Thymus (tissue), 11 donors: Measurements from ENCODE around the gene ZNF549. TPM values are rescaled to one million over a fixed set of nuclear protein-coding genes. Genes with fewer than 3 reads are reported as not detected.

Experiments used
- DNase-seq, 9 donors: peaks; one replicate each; pipeline ENCODE4 v3.0.0-alpha.2; 2013; ENCODE audit warnings: low spot score in 9 of 9, low read depth in 6 of 9, missing footprints in 1 of 9
- H3K27ac ChIP-seq, 2 donors: one replicate each; pipeline ENCODE4 v1.5.1; 2013; ENCODE audit warnings: control low read depth in 1 of 2, low read depth in 1 of 2, low read length in 1 of 2, mild to moderate bottlenecking in 1 of 2, moderate library complexity in 1 of 2
- H3K27me3 ChIP-seq, 2 donors: one replicate each; pipeline ENCODE4 v1.5.1; 2013; ENCODE audit warnings: low read length in 1 of 2; ENCODE audit not compliant: control insufficient read depth in 2 of 2, insufficient read depth in 1 of 2
- H3K36me3 ChIP-seq, 2 donors: one replicate each; pipeline ENCODE4 v1.5.1; 2013; ENCODE audit warnings: low read length in 1 of 2, mild to moderate bottlenecking in 1 of 2, moderate library complexity in 1 of 2; ENCODE audit not compliant: control insufficient read depth in 2 of 2, insufficient read depth in 2 of 2
- H3K4me1 ChIP-seq, 2 donors: one replicate each; pipeline ENCODE4 v1.5.1; 2013; ENCODE audit warnings: low read length in 2 of 2; ENCODE audit not compliant: control insufficient read depth in 2 of 2, insufficient read depth in 2 of 2
- H3K4me3 ChIP-seq, 2 donors: one replicate each; pipeline ENCODE4 v1.5.1; 2013; ENCODE audit warnings: low read length in 2 of 2, control low read depth in 1 of 2, mild to moderate bottlenecking in 1 of 2
- H3K9me3 ChIP-seq, 2 donors: one replicate each; pipeline ENCODE4 v1.5.1; 2013; ENCODE audit warnings: low read length in 1 of 2, mild to moderate bottlenecking in 1 of 2; ENCODE audit not compliant: control insufficient read depth in 2 of 2, insufficient read depth in 1 of 2
- WGBS: extraction: QIAGEN DNeasy Blood & Tissue Kit; methylation state at CpG from one replicate; pipeline ENCODE4 v1.1.7; 2013; 5-methylcytosine and 5-hydroxymethylcytosine counted together
- polyA plus RNA-seq: library from polyadenylated mRNA; stranded (reverse); fragments of 200-250 nt; gene quantifications from one replicate; pipeline ENCODE4 v1.2.3, GENCODE V29; 2013
- total RNA-seq: library from RNA; stranded (reverse); fragments of 120-200 nt; gene quantifications from one replicate; pipeline ENCODE4 v1.2.4, GENCODE V29; 2013
- donor health status: healthy.

The ZNF549 gene
- total and polyA plus RNA-seq, 2 donors: 6.3 to 7.0 TPM

GRCh38 chr19:57559008-57559403 lies 31.9 kb downstream of the ZNF549 start:
- peak in 2 of 9 donors; percentile 13 to 39 for DNase-seq
- peak overlapping the region in 1 of 2 donors; percentile 22 for H3K27ac ChIP-seq
- H3K4me1 ChIP-seq: peaks cover 10 to 14% of the 10 kb centered on the region in 2 donors
- no peaks in the 10 kb centered on the region for H3K27me3 ChIP-seq
- peaks cover 5 to 24% of the 10 kb centered on the region in 2 donors for H3K9me3 ChIP-seq
- WGBS: under 1% methylated on average over 22 of the region's 22 CpGs
- H3K36me3 ChIP-seq: peaks cover 19 to 22% of the 10 kb centered on the region in 2 donors
- peak overlapping the region; percentile 76 to 83 for H3K4me3 ChIP-seq

- H3K36me3 ChIP-seq: peaks cover 14 to 17% of the 10 kb centered on the region in 2 donors
- peak within 1 kb of the TSS; percentile 41 to 77 for H3K27ac ChIP-seq
- H3K27me3 ChIP-seq: no peaks in the 10 kb centered on the region
- peaks cover 4 to 24% of the 10 kb centered on the region in 2 donors for H3K9me3 ChIP-seq
- peaks cover 10 to 14% of the 10 kb centered on the region in 2 donors for H3K4me1 ChIP-seq
- peak; percentile 55 to 90 (median 79) for DNase-seq
- H3K4me3 ChIP-seq: peak within 1 kb of the TSS; percentile 76 to 83
- WGBS: under 1% methylated on average over 56 of the region's 56 CpGs
These were observed 32.4 kb downstream of the ZNF549 start, which contains the start of gene ZNF550 for GRCh38 chr19:57559404-57560025. Gene ZNF550 (minus strand): TSS chr19:57559863. CDS start chr19:57559682, 181 bp downstream.

- H3K27ac ChIP-seq: no peak overlapping the region
- H3K36me3 ChIP-seq: peaks cover 9 to 12% of the 10 kb centered on the region in 2 donors
- H3K4me3 ChIP-seq: peak overlapping the region; percentile 76 to 83
- WGBS: 39% methylated on average over 23 of the region's 23 CpGs
- peaks cover 10 to 14% of the 10 kb centered on the region in 2 donors for H3K4me1 ChIP-seq
- peaks cover 5 to 23% of the 10 kb centered on the region in 2 donors for H3K9me3 ChIP-seq
- H3K27me3 ChIP-seq: no peaks in the 10 kb centered on the region
- no peak for DNase-seq
These were observed 32.9 kb downstream of the ZNF549 start for GRCh38 chr19:57560049-57560491.

GRCh38 chr19:57563547-57563946 lies 36.4 kb downstream of the ZNF549 start:
- Histone ChIP-seq H3K27me3 (no peaks in the 10 kb centered on the region), H3K4me3 (no peak overlapping the region), H3K9me3 (peaks cover 13 to 29% of the 10 kb centered on the region in 2 donors), H3K27ac (no peak overlapping the region), H3K4me1 (peaks cover 8 to 10% of the 10 kb centered on the region in 2 donors), H3K36me3 (no peaks in the 10 kb centered on the region)
- WGBS: 69% methylated on average over 1 of the region's 1 CpG
- no peak for DNase-seq

- H3K4me1 ChIP-seq: no peaks in the 10 kb centered on the region
- peaks cover 16 to 40% of the 10 kb centered on the region in 2 donors for H3K9me3 ChIP-seq
- H3K27me3 ChIP-seq: no peaks in the 10 kb centered on the region
- H3K27ac ChIP-seq: no peak overlapping the region
- DNase-seq: peak in 1 of 9 donors; percentile 28
- 65% methylated on average over 7 of the region's 7 CpGs for WGBS
- no peak overlapping the region for H3K4me3 ChIP-seq
- peaks cover 0 to 3% of the 10 kb centered on the region in 2 donors for H3K36me3 ChIP-seq
These were observed 39.5 kb downstream of the ZNF549 start for GRCh38 chr19:57566396-57567265.

GRCh38 chr19:57570707-57571106 lies 43.6 kb downstream of the ZNF549 start:
- H3K9me3 ChIP-seq: peaks cover 43 to 64% of the 10 kb centered on the region in 2 donors
- DNase-seq: no peak
- no peaks in the 10 kb centered on the region for H3K27me3 ChIP-seq
- no peak overlapping the region for H3K4me3 ChIP-seq
- H3K27ac ChIP-seq: no peak overlapping the region
- peaks cover 35 to 40% of the 10 kb centered on the region in 2 donors for H3K36me3 ChIP-seq
- no peaks in the 10 kb centered on the region for H3K4me1 ChIP-seq

GRCh38 chr19:57572415-57572947 lies 45.3 kb downstream of the ZNF549 start:
- H3K9me3 ChIP-seq: peaks cover 42 to 65% of the 10 kb centered on the region in 2 donors
- peaks cover 43 to 52% of the 10 kb centered on the region in 2 donors for H3K36me3 ChIP-seq
- DNase-seq: no peak
- H3K4me1 ChIP-seq: no peaks in the 10 kb centered on the region
- no peaks in the 10 kb centered on the region for H3K27me3 ChIP-seq
- H3K27ac ChIP-seq: no peak overlapping the region
- H3K4me3 ChIP-seq: no peak overlapping the region
- WGBS: 99% methylated on average over 3 of the region's 3 CpGs

GRCh38 chr19:57576661-57577060 lies 49.5 kb downstream of the ZNF549 start:
- peaks cover 43 to 52% of the 10 kb centered on the region in 2 donors for H3K36me3 ChIP-seq
- H3K4me1 ChIP-seq: peaks cover 8 to 11% of the 10 kb centered on the region in 2 donors
- peaks cover 37 to 53% of the 10 kb centered on the region in 2 donors for H3K9me3 ChIP-seq
- H3K27ac ChIP-seq: no peak overlapping the region
- no peak for DNase-seq
- no peak overlapping the region for H3K4me3 ChIP-seq
- H3K27me3 ChIP-seq: no peaks in the 10 kb centered on the region
